ENCODE results near the gene DMPK. TPM values are rescaled to one million over a fixed set of nuclear protein-coding genes. Genes with fewer than 3 reads are reported as not detected.

Gene DMPK
- total RNA-seq, 6 experiments from 2014 or later = 85.5 to 144 (median 102) TPM

GRCh38 chr19:45746866-45747265, 35.4 kb downstream of the DMPK start:
- Mint-ChIP-seq H3K27me3 (ENCODE audit: insufficient read depth) (peaks cover 13% of the 10 kb centered on the region), H3K4me3 (no peak overlapping the region), H3K36me3 (ENCODE audit: low read depth) (no peaks in the 10 kb centered on the region), H3K9me3 (no peaks in the 10 kb centered on the region), H3K4me1 (ENCODE audit: low read depth) (peaks cover 12% of the 10 kb centered on the region), H3K27ac (no peak overlapping the region)
- no peak for TF ChIP-seq CTCF (IDR thresholded peaks at IDR 0.05)
- no peak for DNase-seq

- TF ChIP-seq CTCF (IDR thresholded peaks at IDR 0.05) = no peak
- H3K36me3 Mint-ChIP-seq (ENCODE audit: low read depth) = no peaks in the 10 kb centered on the region
- no peak for DNase-seq
- H3K4me3 Mint-ChIP-seq = no peak overlapping the region
- peaks cover 12% of the 10 kb centered on the region for H3K4me1 Mint-ChIP-seq (ENCODE audit: low read depth)
- no peak overlapping the region for H3K27ac Mint-ChIP-seq
- H3K9me3 Mint-ChIP-seq = no peaks in the 10 kb centered on the region
- peaks cover 11% of the 10 kb centered on the region for H3K27me3 Mint-ChIP-seq (ENCODE audit: insufficient read depth)
Measured at GRCh38 chr19:45745606-45746005, 36.7 kb downstream of the DMPK start.

- H3K27ac Mint-ChIP-seq = no peak overlapping the region
- no peak for TF ChIP-seq CTCF (IDR thresholded peaks at IDR 0.05)
- peaks cover 11% of the 10 kb centered on the region for H3K27me3 Mint-ChIP-seq (ENCODE audit: insufficient read depth)
- no peak for DNase-seq
- peaks cover 12% of the 10 kb centered on the region for H3K4me1 Mint-ChIP-seq (ENCODE audit: low read depth)
- H3K4me3 Mint-ChIP-seq = no peak overlapping the region
- H3K36me3 Mint-ChIP-seq (ENCODE audit: low read depth) = no peaks in the 10 kb centered on the region
- H3K9me3 Mint-ChIP-seq = no peaks in the 10 kb centered on the region
Measured at GRCh38 chr19:45742969-45743368, 39.3 kb downstream of the DMPK start.

GRCh38 chr19:45739498-45740439, 42.5 kb downstream of the DMPK start:
- no peak for TF ChIP-seq CTCF (IDR thresholded peaks at IDR 0.05)
- Mint-ChIP-seq H3K27me3 (ENCODE audit: insufficient read depth) (peaks cover 8% of the 10 kb centered on the region), H3K27ac (no peak overlapping the region), H3K9me3 (no peaks in the 10 kb centered on the region), H3K4me3 (no peak overlapping the region), H3K4me1 (ENCODE audit: low read depth) (no peaks in the 10 kb centered on the region), H3K36me3 (ENCODE audit: low read depth) (no peaks in the 10 kb centered on the region)
- no peak for DNase-seq

- H3K27me3 Mint-ChIP-seq (ENCODE audit: insufficient read depth) = peaks cover 4% of the 10 kb centered on the region
- peaks cover 1% of the 10 kb centered on the region; the same call in 1 of the 2 replicates for H3K36me3 Mint-ChIP-seq (ENCODE audit: low read depth)
- H3K9me3 Mint-ChIP-seq = no peaks in the 10 kb centered on the region
- no peak for DNase-seq
- no peak within 1 kb of the TSS for H3K27ac Mint-ChIP-seq
- no peak within 1 kb of the TSS for H3K4me3 Mint-ChIP-seq
- peaks cover 11% of the 10 kb centered on the region for H3K4me1 Mint-ChIP-seq (ENCODE audit: low read depth)
- no peak for TF ChIP-seq CTCF (IDR thresholded peaks at IDR 0.05)
Measured at GRCh38 chr19:45733160-45733810, 49.0 kb downstream of the DMPK start, which contains the start of gene MEIOSIN. Gene MEIOSIN, plus strand, starts transcription at chr19:45733439. Its CDS starts 1,938 bp downstream, at chr19:45735377.

All from HFFc6 (cell line).